A549 treated with Hydrocortisone at 1 μM for 4 hours (cell line): ENCODE measurements around the gene MAGEA9B. TPM values are rescaled to one million over a fixed set of nuclear protein-coding genes. Genes with fewer than 3 reads are reported as not detected.

Source experiments
- total RNA-seq: library from RNA; stranded (reverse); fragments of 200-300 nt; extraction: Qiagen RNA extraction; gene quantifications from 5 replicates; pipeline ENCODE4 v1.2.3, GENCODE V29; 2022

Gene MAGEA9B, protein sequence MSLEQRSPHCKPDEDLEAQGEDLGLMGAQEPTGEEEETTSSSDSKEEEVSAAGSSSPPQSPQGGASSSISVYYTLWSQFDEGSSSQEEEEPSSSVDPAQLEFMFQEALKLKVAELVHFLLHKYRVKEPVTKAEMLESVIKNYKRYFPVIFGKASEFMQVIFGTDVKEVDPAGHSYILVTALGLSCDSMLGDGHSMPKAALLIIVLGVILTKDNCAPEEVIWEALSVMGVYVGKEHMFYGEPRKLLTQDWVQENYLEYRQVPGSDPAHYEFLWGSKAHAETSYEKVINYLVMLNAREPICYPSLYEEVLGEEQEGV
- not detected in 5 replicates for total RNA-seq

DNA sequence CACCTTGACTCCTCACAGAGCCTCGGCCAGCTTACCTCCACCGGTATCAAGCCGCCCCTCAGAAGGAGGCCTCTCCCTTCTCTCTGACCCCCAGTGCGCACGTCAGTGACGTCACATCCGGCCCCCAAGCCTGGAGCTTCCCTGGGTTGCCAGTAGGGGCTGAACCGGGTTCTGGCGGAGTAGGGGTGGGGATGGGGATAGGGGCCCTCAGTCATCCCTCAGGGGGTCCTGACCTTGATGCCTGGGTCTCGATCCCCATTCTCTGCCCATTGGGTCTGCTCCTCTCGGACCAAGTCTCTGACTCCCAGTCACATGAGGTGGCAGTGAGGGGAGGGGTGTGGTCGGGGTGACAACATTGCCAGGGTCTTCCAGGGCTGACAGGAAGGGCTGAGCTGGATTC is at the start of gene MAGEA9B:
MAGEA9B (minus strand) TSS at position 101 of the 400 bp plus-strand sequence. CDS start 4,280 bp downstream, outside the sequence.

DNA sequence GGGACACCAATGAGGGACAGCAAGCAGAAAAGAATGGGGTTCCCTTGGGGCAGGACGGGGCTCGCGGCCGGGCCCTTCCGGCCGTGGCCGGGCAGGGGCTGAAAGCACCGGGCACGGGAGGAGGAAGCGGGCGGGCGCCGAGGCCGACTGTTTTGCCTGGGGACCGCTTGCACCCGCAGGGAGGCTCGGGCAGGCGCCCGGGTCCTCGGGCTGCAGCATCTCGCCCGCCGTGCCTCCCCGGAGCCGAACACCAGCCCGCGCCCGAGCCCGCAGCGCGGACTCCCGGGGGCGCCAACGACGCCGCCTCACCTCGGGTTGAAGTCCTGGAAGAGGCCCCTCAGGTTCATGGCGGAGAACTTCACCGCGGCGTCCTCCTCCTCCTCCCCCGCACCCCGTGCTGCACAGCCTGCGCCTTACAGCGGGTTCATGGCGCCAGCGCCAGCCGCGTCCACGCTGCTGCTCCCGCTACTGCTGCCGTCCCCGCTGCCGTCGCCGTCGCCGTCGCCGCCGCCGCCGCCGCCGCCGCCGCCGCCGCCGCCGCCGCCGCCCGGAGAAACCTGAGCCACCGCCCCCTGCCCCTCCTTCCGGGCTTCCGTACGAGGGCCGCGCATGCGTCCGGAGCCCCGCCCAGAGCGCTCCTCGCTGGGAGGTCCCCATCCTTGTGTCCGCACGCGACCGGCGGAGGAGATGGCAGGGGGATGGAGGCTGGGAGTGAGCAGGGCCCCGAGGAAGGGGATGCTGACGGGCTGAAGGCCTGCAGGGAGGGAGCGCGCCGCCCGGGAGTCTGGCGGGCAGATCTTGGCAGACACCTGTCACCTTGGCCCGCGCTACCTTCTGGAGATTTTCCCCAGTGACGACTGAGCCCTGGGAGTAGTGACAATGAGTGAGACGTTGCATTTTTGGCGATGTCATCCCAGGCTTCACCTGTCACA is 44.2 kb upstream of the MAGEA9B start, which contains the start of gene TMEM185A:
TMEM185A (minus strand) TSS at position 559 of the 932 bp plus-strand sequence; CDS start at position 347, 212 bp downstream.

DNA sequence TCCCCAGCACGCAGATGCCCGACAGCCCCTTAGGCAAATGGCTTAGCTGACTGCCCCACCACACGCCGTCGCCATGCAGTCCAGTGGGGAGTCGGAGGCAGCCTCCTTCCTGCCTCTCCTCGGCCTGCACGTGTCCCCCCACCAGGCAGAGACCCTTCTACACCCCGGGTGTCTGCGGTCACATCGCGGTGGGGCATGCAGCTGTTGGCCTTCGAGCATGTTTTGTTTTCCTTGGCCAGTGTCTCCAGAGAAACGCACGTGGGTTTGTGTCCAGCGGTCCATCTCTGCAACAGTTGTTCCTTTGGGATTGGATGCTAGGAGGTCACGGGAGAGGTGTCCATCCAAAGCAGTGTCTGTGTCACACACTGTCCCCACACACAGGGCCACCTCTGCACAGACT is 8.0 kb upstream of the MAGEA9B start, which contains the start of gene HSFX2:
HSFX2 (minus strand) TSS at position 101 of the 400 bp plus-strand sequence. CDS start 614 bp downstream, outside the sequence.

DNA sequence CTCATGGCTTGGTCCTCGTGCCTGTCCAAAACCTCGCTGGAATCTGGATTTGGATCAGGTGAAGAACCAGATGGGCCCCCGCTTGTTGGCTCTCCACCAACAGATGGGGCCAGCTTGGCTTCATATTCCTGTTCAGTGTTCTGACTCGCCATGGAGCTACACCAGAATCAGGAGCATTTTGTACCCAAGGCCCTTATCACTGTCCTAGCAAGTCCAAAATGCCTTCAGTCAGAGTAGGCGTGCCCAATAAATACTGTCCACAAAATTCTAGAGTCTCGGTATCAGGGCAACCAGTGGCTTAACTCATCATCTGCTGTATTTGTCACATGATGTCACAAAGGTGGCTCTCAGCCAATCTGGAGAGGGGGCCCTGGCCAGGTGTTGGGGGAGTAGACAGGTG is 37.6 kb downstream of the MAGEA9B start, which contains the start of gene HSFX3:
HSFX3 (minus strand) TSS at position 224 of the 400 bp plus-strand sequence; CDS start at position 152, 72 bp downstream.

DNA sequence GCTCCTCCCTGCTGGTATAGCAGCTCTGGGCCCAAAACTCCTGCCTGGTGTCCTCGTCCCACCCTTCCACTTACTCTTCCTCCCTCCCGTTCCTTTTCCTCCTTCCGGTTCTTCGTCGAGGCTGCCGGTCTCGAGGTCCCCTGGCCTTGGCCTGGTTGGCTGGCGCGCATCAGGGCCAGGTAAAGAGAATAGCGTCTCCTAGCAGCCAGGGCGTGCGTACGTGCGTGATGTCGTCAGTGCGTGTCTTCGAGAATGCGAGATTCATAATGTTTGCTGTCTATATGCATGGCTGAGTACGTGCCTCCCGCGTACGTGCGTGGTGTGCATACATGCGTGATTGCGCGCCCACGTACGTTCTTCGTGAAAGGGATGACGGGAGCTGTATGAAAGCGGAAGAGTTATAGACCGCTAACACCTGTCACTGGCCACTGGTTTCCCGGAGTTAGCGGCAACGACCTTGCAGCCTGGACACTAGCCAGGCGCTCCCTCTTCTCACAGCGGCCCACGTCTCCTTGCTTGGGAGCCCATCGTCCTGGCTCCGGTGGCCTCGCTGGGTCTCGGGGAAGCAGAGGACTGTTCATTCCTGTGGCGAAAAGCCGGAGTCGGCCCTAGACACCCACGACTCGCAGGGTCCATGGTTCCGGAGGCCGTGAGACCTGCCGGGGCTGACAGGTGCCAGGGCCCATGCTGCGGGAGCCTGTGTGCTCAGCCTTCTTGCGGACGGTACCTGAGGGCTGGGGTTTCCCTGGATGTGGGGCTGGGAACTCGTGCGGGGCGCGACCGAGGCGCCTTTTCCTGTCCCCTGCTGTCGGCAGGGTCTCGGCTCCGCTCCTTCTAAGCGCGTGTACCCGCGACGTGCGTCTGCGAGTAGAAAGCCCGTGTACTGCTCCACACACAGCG is 46.4 kb downstream of the MAGEA9B start, which contains the start of gene EOLA1:
EOLA1 (plus strand) TSS at position 392 of the 900 bp plus-strand sequence. CDS start 4,619 bp downstream, outside the sequence.

Other genes starting within 250 kb of the MAGEA9B start
- 91.2 to 99.9 TPM (median 95.5 TPM) in 5 replicates for gene IDS, start 82.2 kb downstream of the MAGEA9B start, total RNA-seq
- 19.1 to 22.1 TPM (median 20.9 TPM) in 5 replicates for gene EOLA1, start 46.4 kb downstream of the MAGEA9B start, total RNA-seq
- not detected in 5 replicates for gene HSFX3, start 37.5 kb downstream of the MAGEA9B start, total RNA-seq
- gene HSFX2, start 7.9 kb upstream of the MAGEA9B start, total RNA-seq: 0.08 to 0.24 TPM (median 0.14 TPM) in 4 of 5 replicates, not detected in the other
- gene TMEM185A, start 44.3 kb upstream of the MAGEA9B start, total RNA-seq: 23.1 to 29.7 TPM (median 28.2 TPM) in 5 replicates
- 0.06 TPM in 1 of 5 replicates, not detected in the others for gene MAGEA11, start 124.6 kb upstream of the MAGEA9B start, total RNA-seq
- 0.13 to 0.35 TPM (median 0.31 TPM) in 5 replicates for gene HSFX1, start 186.6 kb upstream of the MAGEA9B start, total RNA-seq
- gene MAGEA9, start 194.5 kb upstream of the MAGEA9B start, total RNA-seq: not detected in 5 replicates